ENCODE results near the gene PLXNA1.

GRCh38 chr3:126978291-126978690 lies 4.6 kb upstream of the PLXNA1 start:
- TF ChIP-seq CTCF (IDR thresholded peaks at IDR 0.05), result no peak
- TF ChIP-seq EZH2 (IDR thresholded peaks at IDR 0.05), result no peak
- TF ChIP-seq EZH2phosphoT487 (IDR thresholded peaks at IDR 0.05), result no peak

Data from neural progenitor cell (in vitro differentiated cells).